Measurements from ENCODE around the gene PLCXD3. TPM values are rescaled to one million over a fixed set of nuclear protein-coding genes. Genes with fewer than 3 reads are reported as not detected.

The PLCXD3 gene
- total and polyA plus RNA-seq, 10 of the 15 experiments (the other 5 are each of a cell fraction or from before 2014, with no cell fraction given): not detected

- TF ChIP-seq MEF2B (IDR thresholded peaks at IDR 0.05; ENCODE audit: partially characterized antibody, poor library complexity, severe bottlenecking) (no peak), JUNB (IDR thresholded peaks at IDR 0.05) (no peak)
Observed at GRCh38 chr5:41416336-41416735, 94.1 kb downstream of the PLCXD3 start (continued).

DNA sequence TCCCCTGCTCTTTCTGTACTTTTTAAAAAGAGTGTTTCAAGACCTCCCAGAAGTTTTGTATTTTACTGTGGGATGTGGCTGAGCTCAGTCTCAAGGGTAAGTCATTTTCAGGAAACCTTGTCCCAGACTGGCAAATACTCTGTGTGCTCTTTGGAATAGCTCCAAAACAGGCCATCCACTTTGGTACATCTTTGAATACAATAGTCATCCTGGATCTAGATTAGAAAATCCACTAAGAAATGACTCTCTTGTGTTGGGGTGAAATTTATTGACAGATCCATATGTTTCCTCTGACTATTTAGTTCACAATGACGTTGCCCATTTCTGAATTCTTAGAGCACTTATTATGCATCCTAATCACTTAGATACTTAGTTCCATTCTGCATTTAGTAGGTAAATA is 95.2 kb downstream of the PLCXD3 start:
- no peaks in the 10 kb centered on the region for H3K9me3 ChIP-seq (replicated peaks; ENCODE audit: control insufficient read depth, insufficient read depth, low read length)
- no peaks in the 10 kb centered on the region for H3K36me3 ChIP-seq (ENCODE audit: control insufficient read depth in 2 of 2, insufficient read depth in 2 of 2, low read length in 1 of 2)
- ATAC-seq (no peak), FAIRE-seq (no peak), DNase-seq (ENCODE audit: low read depth, low spot score) (no peak)
- no peak overlapping the region for H3K9ac ChIP-seq (ENCODE audit: control insufficient read depth, insufficient read depth, low read length)
- no TSS peak for BruUV-seq (replicated peaks)
- H2AFZ ChIP-seq (ENCODE audit: control insufficient read depth, low read depth, low read length): no peak overlapping the region
- ChIA-PET CTCF (no interaction called here), POLR2A (no interaction called here), SMC1A (ENCODE audit: uncharacterized antibody, unreplicated experiment) (no interaction called here), RAD21 (ENCODE audit: unreplicated experiment) (interaction anchor here (1.1 kb wide), 1 partner anchor 13 kb away, joined by 3 read pairs; no protein-coding TSS in a partner anchor)
- H3K27ac ChIP-seq (ENCODE audit: control insufficient read depth, insufficient read depth): no peak overlapping the region
- in situ Hi-C loops (cut with MboI): no loop called here
- no peaks in the 10 kb centered on the region for H3K4me1 ChIP-seq (ENCODE audit: control insufficient read depth, insufficient read depth, low read length)
- no peak overlapping the region for H3K4me2 ChIP-seq (ENCODE audit: control insufficient read depth, insufficient read depth)
- no peak overlapping the region for H3K4me3 ChIP-seq
- H3K27me3 ChIP-seq (replicated peaks in 1 of 2; ENCODE audit: control insufficient read depth in 2 of 2, insufficient read depth in 2 of 2, low read length in 1 of 2): no peaks in the 10 kb centered on the region
- H3K79me2 ChIP-seq (ENCODE audit: control insufficient read depth, insufficient read depth, low read length): no peaks in the 10 kb centered on the region
- H4K20me1 ChIP-seq (ENCODE audit: control insufficient read depth, insufficient read depth): no peaks in the 10 kb centered on the region
- intact Hi-C loops (cut with micrococcal nuclease; ENCODE audit: unreplicated experiment): no loop called here
- TF ChIP-seq CHD4 (IDR thresholded peaks at IDR 0.05) (no peak), SP1 (IDR thresholded peaks at IDR 0.05; ENCODE audit: low read depth, low read length) (no peak), POLR2AphosphoS5 (IDR thresholded peaks at IDR 0.05; ENCODE audit: low read length) (no peak)
- 0% methylated on average over 1 of the region's 1 CpG for WGBS (ENCODE audit: insufficient coverage, insufficient replicate concordance, low lambda C conversion rate, missing lambda C conversion rate)

- H3K4me3 ChIP-seq: no peak overlapping the region
- no peaks in the 10 kb centered on the region for H4K20me1 ChIP-seq (ENCODE audit: control insufficient read depth, insufficient read depth)
- FAIRE-seq (no peak), ATAC-seq (peak; percentile 65), DNase-seq (ENCODE audit: low read depth, low spot score) (no peak)
- in situ Hi-C loops (cut with MboI) (no loop called here), intact Hi-C loops (cut with micrococcal nuclease; ENCODE audit: unreplicated experiment) (no loop called here)
- CTCF ChIA-PET: no interaction called here
- H3K36me3 ChIP-seq (ENCODE audit: control insufficient read depth in 2 of 2, insufficient read depth in 2 of 2, low read length in 1 of 2): no peaks in the 10 kb centered on the region
- POLR2A ChIA-PET: no interaction called here
- H3K4me2 ChIP-seq (ENCODE audit: control insufficient read depth, insufficient read depth): no peak overlapping the region
- H3K9ac ChIP-seq (ENCODE audit: control insufficient read depth, insufficient read depth, low read length): no peak overlapping the region
- no peak overlapping the region for H3K27ac ChIP-seq (ENCODE audit: control insufficient read depth, insufficient read depth)
- H3K4me1 ChIP-seq (ENCODE audit: control insufficient read depth, insufficient read depth, low read length): no peaks in the 10 kb centered on the region
- 75% methylated on average over 2 of the region's 2 CpGs for WGBS (ENCODE audit: insufficient coverage, insufficient replicate concordance, low lambda C conversion rate, missing lambda C conversion rate)
- no peak for TF ChIP-seq SUPT20H (IDR thresholded peaks at IDR 0.05; ENCODE audit: borderline replicate concordance, control insufficient read depth, low read depth, low read length)
- TF ChIP-seq WRNIP1 (IDR thresholded peaks at IDR 0.05; ENCODE audit: borderline replicate concordance, low read depth, low read length): no peak
- TF ChIP-seq ZNF384 (IDR thresholded peaks at IDR 0.05; ENCODE audit: borderline replicate concordance, low read depth, low read length): no peak
- no peak for TF ChIP-seq CEBPB (IDR thresholded peaks at IDR 0.05; ENCODE audit: borderline replicate concordance in 1 of 2, low read depth in 2 of 2, low read length in 2 of 2)
- no peak for TF ChIP-seq ZNF274 (IDR thresholded peaks at IDR 0.05; ENCODE audit: insufficient read depth, insufficient read length)
- H3K9me3 ChIP-seq (replicated peaks; ENCODE audit: control insufficient read depth, insufficient read depth, low read length): no peaks in the 10 kb centered on the region
- BruUV-seq (replicated peaks): no TSS peak
- H3K27me3 ChIP-seq (replicated peaks in 1 of 2; ENCODE audit: control insufficient read depth in 2 of 2, insufficient read depth in 2 of 2, low read length in 1 of 2): no peaks in the 10 kb centered on the region
- SMC1A ChIA-PET (ENCODE audit: uncharacterized antibody, unreplicated experiment): no interaction called here
- no peaks in the 10 kb centered on the region for H3K79me2 ChIP-seq (ENCODE audit: control insufficient read depth, insufficient read depth, low read length)
- H2AFZ ChIP-seq (ENCODE audit: control insufficient read depth, low read depth, low read length): no peak overlapping the region
- RAD21 ChIA-PET (ENCODE audit: unreplicated experiment): no interaction called here
Observed at GRCh38 chr5:41414598-41414997, 95.8 kb downstream of the PLCXD3 start.
